HG03280 (cell line): ENCODE measurements around the gene PAQR4.
A peak's percentile ranks its signal among the peaks of the same experiment; 100 is the strongest.

ENCODE experiments used
- ATAC-seq: cut with Tn5 transposase; IDR thresholded peaks from one replicate; pipeline ENCODE4 v1.9.1; 2021; ENCODE audit warnings: mild to moderate bottlenecking, moderate library complexity; ENCODE audit not compliant: unreplicated experiment

PAQR4 gene

DNA sequence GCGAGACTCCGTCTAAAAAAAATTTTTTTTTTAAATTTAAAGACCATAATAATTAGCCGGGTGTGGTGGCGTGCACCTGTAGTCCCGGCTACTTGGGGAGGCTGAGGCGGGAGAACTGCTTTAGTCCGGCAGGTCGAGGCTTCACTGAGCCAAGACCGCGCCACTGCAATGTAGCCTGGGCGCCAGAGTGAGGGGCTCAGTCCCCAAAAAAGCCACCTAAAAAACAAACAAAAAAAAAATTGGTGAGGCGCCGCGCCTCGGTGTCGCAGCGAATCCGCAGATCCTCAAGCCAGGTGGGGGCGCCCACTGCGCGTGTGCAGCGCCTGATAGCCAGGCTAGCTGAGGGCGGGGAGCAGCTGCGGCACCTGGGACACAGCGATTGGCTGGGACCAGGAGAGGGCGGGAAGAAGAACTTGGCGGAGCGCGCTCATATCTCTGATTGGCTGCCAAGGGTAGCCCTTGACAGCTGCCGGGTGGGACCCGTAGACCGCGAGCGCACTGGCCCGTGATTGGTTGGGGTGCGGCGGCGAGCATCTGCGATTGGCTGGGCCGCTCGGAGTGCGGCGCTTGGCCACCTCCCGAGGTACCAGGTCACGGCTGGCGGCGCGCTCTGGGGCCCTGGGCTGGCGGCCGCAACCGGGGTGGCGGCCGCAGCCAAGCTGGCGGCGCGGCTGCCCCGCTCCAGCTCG, 34.6 kb downstream of the PAQR4 start:
- peak; percentile 97 for ATAC-seq

DNA sequence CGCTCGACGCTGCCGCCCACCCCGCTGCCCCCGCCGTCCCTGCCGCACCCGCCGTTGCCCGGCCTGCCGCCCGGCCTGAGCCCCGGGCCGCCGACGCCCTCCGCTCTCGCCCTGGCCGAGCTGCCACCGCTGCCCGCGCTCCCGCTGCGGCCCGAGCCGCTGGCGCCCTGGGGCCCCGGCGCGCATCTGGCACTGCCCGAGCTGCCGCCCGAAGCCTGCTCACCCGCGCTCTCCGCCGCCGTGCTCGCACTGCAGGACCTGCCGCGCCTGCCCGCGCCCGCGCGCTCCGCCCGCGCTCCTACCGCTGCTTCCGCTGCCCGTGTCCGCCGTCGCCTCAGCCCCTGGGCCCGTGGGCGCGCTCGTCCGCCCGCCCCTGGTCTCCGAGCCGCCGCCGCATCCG, 35.2 kb downstream of the PAQR4 start:
- ATAC-seq, result peak; percentile 16

DNA sequence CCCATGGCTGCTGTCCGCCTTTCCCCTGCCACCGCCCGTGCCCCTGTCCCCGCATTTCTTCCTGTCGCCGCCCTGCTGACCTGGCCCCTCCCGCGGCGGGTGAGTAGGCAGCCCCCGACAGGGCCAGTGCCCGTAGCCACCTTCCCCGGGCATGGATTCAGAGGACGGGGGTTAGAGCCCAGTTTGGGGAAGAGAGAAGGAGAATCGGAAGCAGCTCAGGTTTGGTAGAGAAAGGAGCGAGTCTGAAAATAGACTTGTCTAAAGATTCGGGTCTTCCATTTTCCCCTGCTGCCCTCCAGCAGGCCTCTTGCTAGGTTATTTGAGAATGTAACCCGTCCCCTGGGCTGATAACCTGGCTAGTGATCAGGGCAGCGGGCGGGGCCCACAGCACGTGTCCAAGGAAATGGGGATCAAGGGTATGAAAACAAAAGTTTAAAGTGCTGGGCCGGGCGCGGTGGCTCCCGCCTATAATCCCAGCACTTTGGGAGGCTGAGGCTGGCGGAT, 35.7 kb downstream of the PAQR4 start:
- ATAC-seq, result no peak

GRCh38 chr16:3007059-3007956, 38.2 kb downstream of the PAQR4 start:
- ATAC-seq, result no peak

DNA sequence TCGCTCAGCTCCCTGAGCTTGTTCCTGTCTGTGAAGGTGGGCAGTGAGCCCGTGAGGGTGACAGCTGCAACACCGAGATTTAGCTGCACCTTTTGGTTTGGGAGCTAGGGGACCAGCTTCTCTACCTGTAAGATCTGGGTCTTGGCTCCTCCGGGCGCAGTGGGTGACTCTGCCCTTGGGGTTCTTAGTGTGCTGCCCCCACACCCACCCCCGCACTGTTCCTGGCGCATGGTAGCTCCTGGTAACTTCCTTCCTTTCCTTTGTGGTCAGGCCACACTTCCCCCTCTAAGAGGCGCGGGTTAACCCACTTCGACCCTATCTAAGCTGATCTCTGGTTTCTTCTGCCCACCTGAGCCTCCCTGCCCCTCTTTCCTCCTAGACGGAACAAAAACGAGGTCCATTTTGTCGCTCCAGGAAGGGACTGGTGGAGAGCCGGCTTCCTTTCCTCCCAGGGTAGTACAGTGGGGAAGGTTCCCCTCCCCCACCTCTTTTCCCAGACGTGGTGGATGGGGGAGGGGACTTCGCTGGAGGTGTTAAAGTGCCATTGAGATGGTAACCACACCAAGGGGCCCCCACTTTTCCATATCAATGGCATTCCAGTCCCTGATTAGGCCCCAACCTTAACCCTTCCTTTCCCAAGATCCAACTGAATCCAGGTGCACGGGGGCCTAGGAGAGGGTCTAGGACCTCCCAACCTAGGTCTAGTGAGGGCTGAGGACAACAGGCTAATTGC, 39.0 kb downstream of the PAQR4 start:
- no peak for ATAC-seq

- ATAC-seq, result no peak
Measured at GRCh38 chr16:3008690-3009037, 39.5 kb downstream of the PAQR4 start.

DNA sequence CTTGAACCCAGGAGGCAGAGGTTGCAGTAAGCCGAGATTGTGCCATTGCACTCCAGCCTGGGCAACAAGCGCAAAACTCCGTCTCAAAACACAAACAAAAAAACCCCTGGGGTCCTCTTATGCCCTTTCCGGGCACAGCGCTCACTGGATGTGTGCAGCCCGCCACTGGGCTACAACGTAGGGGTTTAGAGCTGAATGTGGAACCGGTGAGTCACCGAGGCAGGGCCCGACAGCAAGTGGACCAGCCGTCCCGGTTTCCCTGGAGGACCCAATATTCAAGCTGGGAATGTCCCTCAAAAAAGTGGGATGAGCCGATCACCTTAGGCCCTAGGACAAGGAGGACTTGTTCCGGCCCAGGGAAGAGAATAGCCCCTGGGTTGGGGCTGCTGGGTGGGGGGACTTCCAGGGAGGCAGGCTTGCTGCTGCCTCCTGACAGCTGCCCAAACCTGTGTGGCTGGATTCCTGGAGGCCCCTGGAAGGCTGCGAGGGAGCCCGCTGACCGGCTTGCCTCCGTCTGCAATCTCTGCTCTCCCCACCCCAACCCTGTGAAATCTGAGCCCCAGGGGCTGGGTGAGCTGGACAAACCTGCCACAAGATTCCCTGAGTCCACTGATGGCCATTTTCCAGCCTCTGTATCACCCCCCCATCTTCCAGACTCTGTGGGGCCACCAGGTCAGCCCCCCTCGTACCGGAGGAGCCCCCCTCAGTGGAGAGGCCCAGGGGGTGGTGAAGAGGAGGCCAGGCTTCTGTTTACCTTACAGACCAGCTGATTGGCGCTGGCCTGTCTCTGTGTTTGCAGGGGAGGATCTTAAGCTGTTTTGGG, 40.6 kb downstream of the PAQR4 start:
- no peak for ATAC-seq

- no peak for ATAC-seq
Measured at GRCh38 chr16:3010510-3010909, 41.4 kb downstream of the PAQR4 start.

- ATAC-seq, result no peak
Measured at GRCh38 chr16:3012246-3012645, 43.1 kb downstream of the PAQR4 start.

DNA sequence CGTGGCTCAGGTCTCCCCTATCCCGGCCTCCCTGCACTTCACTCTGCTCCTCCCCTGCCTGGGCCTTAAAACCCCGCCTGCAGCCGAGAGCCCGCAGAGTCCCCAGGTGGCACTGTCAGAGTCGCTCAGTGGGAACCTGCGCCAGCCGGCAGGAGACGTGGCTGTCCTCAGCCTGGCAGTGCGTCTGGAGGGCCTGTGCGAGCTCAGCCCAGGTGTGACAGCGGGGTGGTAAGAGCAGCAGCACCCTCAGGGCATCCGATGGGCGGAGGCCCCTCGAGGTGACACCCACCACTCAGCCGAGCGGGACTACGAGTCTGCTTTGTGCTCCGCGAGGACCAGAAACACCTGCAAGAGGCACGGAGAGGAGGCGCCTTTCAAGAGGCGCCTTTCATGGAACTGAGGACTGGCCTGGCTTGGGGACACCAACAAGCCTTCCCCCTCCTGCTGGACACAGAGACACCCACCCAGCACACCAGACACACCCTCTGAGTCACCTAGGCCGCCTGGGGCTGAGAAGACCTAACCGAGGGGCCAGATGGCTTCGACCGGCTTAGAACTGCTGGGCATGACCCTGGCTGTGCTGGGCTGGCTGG, 43.8 kb downstream of the PAQR4 start, which contains the start of gene CLDN9:
Gene CLDN9, plus strand, starts transcription at position 96 of the 593 bp plus-strand sequence. Its CDS starts 440 bp downstream, at position 536.
- no peak for ATAC-seq

DNA sequence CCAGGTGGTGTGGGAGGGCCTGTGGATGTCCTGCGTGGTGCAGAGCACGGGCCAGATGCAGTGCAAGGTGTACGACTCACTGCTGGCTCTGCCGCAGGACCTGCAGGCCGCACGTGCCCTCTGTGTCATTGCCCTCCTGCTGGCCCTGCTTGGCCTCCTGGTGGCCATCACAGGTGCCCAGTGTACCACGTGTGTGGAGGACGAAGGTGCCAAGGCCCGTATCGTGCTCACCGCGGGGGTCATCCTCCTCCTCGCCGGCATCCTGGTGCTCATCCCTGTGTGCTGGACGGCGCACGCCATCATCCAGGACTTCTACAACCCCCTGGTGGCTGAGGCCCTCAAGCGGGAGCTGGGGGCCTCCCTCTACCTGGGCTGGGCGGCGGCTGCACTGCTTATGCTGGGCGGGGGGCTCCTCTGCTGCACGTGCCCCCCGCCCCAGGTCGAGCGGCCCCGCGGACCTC, 44.4 kb downstream of the PAQR4 start:
- no peak for ATAC-seq

GRCh38 chr16:3013998-3014690, 45.0 kb downstream of the PAQR4 start:
- ATAC-seq, result no peak

DNA sequence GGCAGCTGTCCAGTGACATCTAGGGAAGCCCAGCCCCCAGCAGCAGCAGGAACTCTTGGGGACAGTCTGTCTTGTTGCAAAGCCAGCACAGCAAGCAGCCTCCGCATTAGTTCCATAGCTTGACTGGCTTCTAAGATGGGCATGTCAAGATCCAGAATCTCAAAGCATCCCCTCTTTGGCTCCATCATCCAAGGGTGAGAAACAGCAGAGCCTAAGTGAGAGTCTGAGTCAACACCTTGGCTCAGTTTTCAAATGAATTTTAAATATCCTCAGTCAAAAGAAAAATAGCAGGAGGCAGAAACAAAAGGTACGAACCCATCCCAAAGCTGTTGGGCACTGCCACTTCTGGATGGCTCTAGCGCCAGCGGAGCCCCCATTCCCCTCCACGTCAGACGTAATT, 45.8 kb downstream of the PAQR4 start:
- ATAC-seq, result no peak

GRCh38 chr16:3015865-3016521, 46.8 kb downstream of the PAQR4 start:
- ATAC-seq, result no peak

GRCh38 chr16:3017344-3017743, 48.2 kb downstream of the PAQR4 start:
- no peak for ATAC-seq

DNA sequence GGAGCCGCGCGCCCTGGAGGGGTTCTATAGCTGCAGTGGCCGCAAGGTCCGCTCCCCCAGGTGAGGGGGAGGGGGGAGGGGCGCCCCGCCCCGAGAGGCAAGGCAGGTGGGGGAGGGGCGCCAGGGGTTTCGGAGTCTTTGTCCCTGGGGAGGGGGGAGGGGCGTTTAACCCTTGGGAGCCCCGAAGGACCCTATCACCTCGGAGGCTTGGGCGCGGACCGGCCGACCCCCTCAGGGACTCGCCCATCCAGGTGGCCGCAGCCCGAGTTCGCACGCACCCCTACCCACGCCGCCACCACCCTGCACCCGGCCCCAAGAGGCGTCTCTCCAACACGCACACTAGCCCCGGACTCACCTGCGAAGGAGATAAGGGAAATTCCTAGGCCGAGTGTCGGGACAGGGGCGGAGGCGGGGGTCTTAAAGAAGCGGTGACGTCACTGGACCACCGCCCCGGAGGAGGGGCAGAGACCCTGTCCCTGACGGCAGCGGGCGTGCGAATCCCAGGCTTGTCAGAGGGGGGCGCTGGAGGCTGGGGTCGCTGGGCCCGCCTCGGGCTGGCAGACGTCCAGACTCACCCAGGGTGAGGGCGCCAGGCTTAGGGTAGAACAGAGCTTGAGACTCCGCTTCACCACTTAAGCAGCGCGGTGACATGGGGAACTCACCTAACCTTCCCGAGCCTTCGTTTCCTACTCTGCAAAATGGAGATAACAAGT, 48.8 kb downstream of the PAQR4 start, which contains the start of gene CLDN6:
Gene CLDN6, minus strand, starts transcription at position 390 of the 713 bp plus-strand sequence. CDS start 2,162 bp downstream, outside the sequence.
- no peak for ATAC-seq

DNA sequence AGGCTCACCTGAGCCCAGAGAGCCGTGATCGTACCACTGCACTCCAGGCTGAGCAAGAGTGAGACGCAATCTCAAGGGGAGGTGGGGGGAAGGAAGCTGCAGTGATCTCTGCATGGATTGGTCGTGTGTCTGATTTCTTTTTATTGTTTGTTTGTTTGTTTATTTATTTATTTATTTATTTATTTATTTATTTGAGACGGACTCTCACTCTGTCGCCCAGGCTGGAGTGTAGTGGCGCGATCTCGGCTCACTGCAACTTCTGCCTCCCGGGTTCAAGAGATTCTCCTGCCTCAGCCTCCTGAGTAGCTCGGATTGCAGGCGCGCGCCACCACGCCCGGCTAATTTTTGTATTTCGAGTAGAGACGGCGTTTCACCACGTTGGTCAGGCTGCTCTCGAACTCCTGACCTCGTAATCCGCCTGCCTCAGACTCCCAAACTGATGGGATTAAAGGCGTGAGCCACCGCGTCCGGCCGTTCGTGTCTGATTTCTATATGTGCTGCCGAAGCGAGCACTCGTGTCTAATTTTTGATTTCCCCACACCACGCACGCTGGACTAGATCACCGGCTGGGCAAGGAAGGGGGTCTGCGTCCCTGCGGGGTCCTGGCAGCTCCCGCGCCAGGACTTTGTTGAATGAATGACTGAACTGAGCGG, 50.6 kb downstream of the PAQR4 start:
- ATAC-seq, result no peak

DNA sequence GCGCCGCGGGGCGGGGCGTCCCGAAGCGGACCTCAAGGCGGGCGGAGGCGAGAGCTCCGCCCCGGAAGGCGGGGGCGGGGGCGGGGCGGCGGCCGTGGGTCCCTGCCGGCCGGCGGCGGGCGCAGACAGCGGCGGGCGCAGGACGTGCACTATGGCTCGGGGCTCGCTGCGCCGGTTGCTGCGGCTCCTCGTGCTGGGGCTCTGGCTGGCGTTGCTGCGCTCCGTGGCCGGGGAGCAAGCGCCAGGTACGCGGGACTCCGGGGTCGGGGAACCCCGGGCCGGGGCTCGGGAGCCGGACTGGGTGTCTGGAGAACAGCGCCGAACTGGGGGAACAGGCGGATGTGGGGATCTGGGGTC, 51.1 kb downstream of the PAQR4 start, which contains the start of gene TNFRSF12A:
Gene TNFRSF12A, plus strand, starts transcription at position 122 of the 357 bp plus-strand sequence. Its CDS starts 30 bp downstream, at position 152.
- peak; percentile 34 for ATAC-seq
